GM21619 (cell line): ENCODE results near the gene GPX6.
"Not testable (repeated sequence)": the region's sequence is repeated elsewhere in the genome, so short reads cannot be mapped to it uniquely, and the experiment has no call there.

Source experiments
- ATAC-seq: cut with Tn5 transposase; IDR thresholded peaks from one replicate; pipeline ENCODE4 v1.9.1; 2021; ENCODE audit not compliant: unreplicated experiment

Gene GPX6

GRCh38 chr6:28525496-28526039, 10.0 kb upstream of the GPX6 start, which contains the start of gene GPX5:
Gene GPX5 (plus strand): TSS chr6:28525881. CDS start chr6:28526014, 133 bp downstream.
- no peak for ATAC-seq

- no peak for ATAC-seq
These were observed 7.6 kb upstream of the GPX6 start for GRCh38 chr6:28523241-28523622.

GRCh38 chr6:28522594-28523240, 7.1 kb upstream of the GPX6 start:
- no peak for ATAC-seq

GRCh38 chr6:28517964-28518363, 2.4 kb upstream of the GPX6 start:
- no peak for ATAC-seq

- ATAC-seq = not testable (repeated sequence)
These were observed 3.2 kb downstream of the GPX6 start for GRCh38 chr6:28512387-28512786.

- no peak for ATAC-seq
These were observed 3.8 kb downstream of the GPX6 start for GRCh38 chr6:28511628-28512300.

GRCh38 chr6:28506807-28507475, 8.7 kb downstream of the GPX6 start:
- ATAC-seq = no peak

GRCh38 chr6:28505733-28506132, 9.9 kb downstream of the GPX6 start:
- no peak for ATAC-seq

GRCh38 chr6:28502709-28503305, 12.8 kb downstream of the GPX6 start:
- ATAC-seq = not testable (repeated sequence)

- not testable (repeated sequence) for ATAC-seq
These were observed 13.5 kb downstream of the GPX6 start for GRCh38 chr6:28502136-28502535.

GRCh38 chr6:28501259-28501658, 14.3 kb downstream of the GPX6 start:
- ATAC-seq = no peak

GRCh38 chr6:28497893-28498292, 17.7 kb downstream of the GPX6 start:
- ATAC-seq = no peak

- no peak for ATAC-seq
These were observed 18.3 kb downstream of the GPX6 start for GRCh38 chr6:28497306-28497705.

- no peak for ATAC-seq
These were observed 19.4 kb downstream of the GPX6 start for GRCh38 chr6:28496099-28496779.

- ATAC-seq = no peak
These were observed 23.6 kb downstream of the GPX6 start for GRCh38 chr6:28491984-28492317.

GRCh38 chr6:28490205-28490890, 25.2 kb downstream of the GPX6 start:
- no peak for ATAC-seq

GRCh38 chr6:28489366-28490204, 26.0 kb downstream of the GPX6 start:
- peak; percentile 71 for ATAC-seq

- ATAC-seq = no peak
These were observed 26.7 kb downstream of the GPX6 start for GRCh38 chr6:28488916-28489365.

- ATAC-seq = no peak
These were observed 28.4 kb downstream of the GPX6 start for GRCh38 chr6:28486988-28487742.
